CD14-positive monocyte (primary cell): ENCODE results near the gene MTA1. TPM values are rescaled to one million over a fixed set of nuclear protein-coding genes. Genes with fewer than 3 reads are reported as not detected.

Experiments
- DNase-seq, 3 donors: peaks; one replicate each; pipeline ENCODE4 v3.0.0-alpha.2; 2011 to 2022
- H2AFZ ChIP-seq: 2 replicates; pipeline ENCODE4 v1.6.0; 2012; ENCODE audit warnings: mild to moderate bottlenecking, low read depth, low read length, inconsistent platforms; ENCODE audit not compliant: insufficient read depth, poor library complexity, severe bottlenecking
- H3K27ac ChIP-seq, 2 donors: 1 replicate in 1 of 2; 2 replicates in 1 of 2; pipeline ENCODE4 v1.5.1; 2012 to 2013; ENCODE audit warnings: low read length in 2 of 2, control low read depth in 1 of 2, inconsistent platforms in 1 of 2, low read depth in 1 of 2, mild to moderate bottlenecking in 1 of 2
- H3K27me3 ChIP-seq, 2 donors: one replicate each; pipeline versions ENCODE4 v1.6.0 to v1.6.1; 2011 to 2013; ENCODE audit warnings: low read length in 2 of 2; ENCODE audit not compliant: control insufficient read depth in 2 of 2, insufficient read depth in 2 of 2
- H3K36me3 ChIP-seq, 2 donors: replicated peaks in 1 of 2; 1 replicate in 1 of 2; 2 replicates in 1 of 2; pipeline versions ENCODE4 v1.5.1 to v1.6.1; 2012 to 2013; ENCODE audit warnings: low read length in 2 of 2, control low read depth in 1 of 2, inconsistent platforms in 1 of 2, mild to moderate bottlenecking in 1 of 2; ENCODE audit not compliant: insufficient read depth in 2 of 2, control insufficient read depth in 1 of 2
- H3K4me1 ChIP-seq, 2 donors: 1 replicate in 1 of 2; 2 replicates in 1 of 2; pipeline versions ENCODE4 v1.5.1 to v1.6.1; 2012 to 2013; ENCODE audit warnings: low read length in 2 of 2, control low read depth in 1 of 2, inconsistent platforms in 1 of 2, mild to moderate bottlenecking in 1 of 2, moderate library complexity in 1 of 2; ENCODE audit not compliant: insufficient read depth in 2 of 2, control insufficient read depth in 1 of 2
- H3K4me2 ChIP-seq: replicated peaks from 2 replicates; pipeline ENCODE3; 2012; ENCODE audit warnings: low read length, moderate library complexity, mild to moderate bottlenecking; ENCODE audit not compliant: poor library complexity, severe bottlenecking; ENCODE audit errors: extremely low read depth
- H3K4me3 ChIP-seq, 3 experiments: fragments of 200-600 bp in 1 of 3; sonication (generic) in 1 of 3; replicated peaks in 1 of 3; 1 replicate in 2 of 3; 2 replicates in 1 of 3; pipeline ENCODE4 v1.5.1; 2011 to 2013; ENCODE audit warnings: low read length in 3 of 3, mild to moderate bottlenecking in 3 of 3, control low read depth in 2 of 3, low read depth in 2 of 3, inconsistent platforms in 1 of 3, moderate library complexity in 1 of 3
- H3K79me2 ChIP-seq: 2 replicates; pipeline ENCODE4 v1.6.0; 2012; ENCODE audit warnings: mild to moderate bottlenecking, control low read depth, inconsistent platforms, low read length, moderate library complexity; ENCODE audit not compliant: insufficient read depth
- H3K9ac ChIP-seq: 2 replicates; pipeline ENCODE4 v1.6.0; 2017; ENCODE audit warnings: low read length, mild to moderate bottlenecking; ENCODE audit not compliant: insufficient read depth, poor library complexity, severe bottlenecking
- H3K9me3 ChIP-seq, 2 donors: replicated peaks in 1 of 2; 1 replicate in 1 of 2; 2 replicates in 1 of 2; pipeline versions ENCODE4 v1.5.1 to v1.6.1; 2012 to 2013; ENCODE audit warnings: low read length in 2 of 2, control low read depth in 1 of 2; ENCODE audit not compliant: control insufficient read depth in 1 of 2, insufficient read depth in 1 of 2
- H4K20me1 ChIP-seq: 2 replicates; pipeline ENCODE4 v1.6.0; 2012; ENCODE audit warnings: mild to moderate bottlenecking, low read length, control low read depth, moderate library complexity; ENCODE audit not compliant: insufficient read depth
- H3K27ac Mint-ChIP-seq, 7 donors: one replicate each; pipeline ENCODE4 v1.8.0; 2020; ENCODE audit warnings: mild to moderate bottlenecking in 7 of 7, mixed read lengths in 7 of 7, moderate library complexity in 6 of 7, inconsistent platforms in 2 of 7
- H3K27me3 Mint-ChIP-seq, 3 donors: one replicate each; pipeline ENCODE4 v1.8.0; 2021 to 2022; ENCODE audit warnings: low read depth in 3 of 3, mild to moderate bottlenecking in 3 of 3, mixed read lengths in 3 of 3, moderate library complexity in 3 of 3, inconsistent platforms in 1 of 3
- H3K36me3 Mint-ChIP-seq, 2 donors: one replicate each; pipeline ENCODE4 v1.8.0; 2020; ENCODE audit warnings: mixed read lengths in 2 of 2, inconsistent platforms in 1 of 2, mild to moderate bottlenecking in 1 of 2
- H3K4me1 Mint-ChIP-seq: one replicate; pipeline ENCODE4 v1.8.0; 2020; ENCODE audit warnings: mild to moderate bottlenecking, mixed read lengths
- H3K4me3 Mint-ChIP-seq, 2 donors: one replicate each; pipeline ENCODE4 v1.8.0; 2020; ENCODE audit warnings: mild to moderate bottlenecking in 2 of 2, mixed read lengths in 2 of 2, moderate library complexity in 1 of 2
- H3K9me3 Mint-ChIP-seq, 7 donors: one replicate each; pipeline ENCODE4 v1.8.0; 2020 to 2022; ENCODE audit warnings: mixed read lengths in 7 of 7, mild to moderate bottlenecking in 6 of 7, moderate library complexity in 6 of 7, inconsistent platforms in 2 of 7
- WGBS: methylation state at CpG from one replicate; pipeline ENCODE4 v1.1.5; 2013; ENCODE audit warnings: missing lambda C conversion rate; ENCODE audit not compliant: insufficient coverage; 5-methylcytosine and 5-hydroxymethylcytosine counted together
- intact Hi-C, 2 donors: fragments of 100-400 bp; cut with micrococcal nuclease; formaldehyde crosslinking; loops; one replicate each; pipeline versions ENCODE4 v1.15.0 to v1.15.1; 2023
- polyA plus RNA-seq, 3 donors: library from polyadenylated mRNA; depleted of rRNA in 1 of 3; unstranded in 2 of 3; stranded (reverse) in 1 of 3; fragments of 300-500 nt in 2 of 3; fragments of >200 nt in 1 of 3; fragmentation: Illumina TruSeq in 2 of 3; gene quantifications; 1 replicate in 2 of 3; 2 replicates in 1 of 3; pipeline ENCODE4 v1.2.3, GENCODE V29; 2012 to 2021
- TF ChIP-seq, protein P1 (sequence below): fragments of 200-600 bp; IDR thresholded peaks from one replicate; pipeline ENCODE4 v1.8.0; 2022; ENCODE audit warnings: antibody characterized with exemption, mild to moderate bottlenecking

The MTA1 gene
- polyA plus RNA-seq, 3 donors: 0.91 to 102 (median 2.0) TPM

DNA sequence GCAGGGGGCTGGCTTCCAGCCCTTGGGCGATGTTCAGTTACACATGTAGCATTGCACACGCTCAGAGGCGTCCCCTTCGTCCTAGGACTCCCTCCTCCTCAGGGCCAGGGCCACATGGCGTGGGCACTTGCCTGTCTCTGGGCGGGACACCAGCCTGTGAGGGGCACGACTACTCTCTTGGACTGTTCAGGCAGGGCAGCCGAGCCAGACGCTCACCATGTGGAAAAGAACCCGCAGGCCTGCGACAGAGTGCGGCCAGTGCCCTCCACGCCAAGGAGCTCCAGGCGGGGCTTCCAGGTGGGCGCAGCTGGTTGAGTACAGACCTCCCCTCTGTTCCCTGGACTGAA lies 20.9 kb downstream of the MTA1 start:
- peaks cover 0 to 3% (median 0%) of the 10 kb centered on the region in 3 donors for H3K27me3 Mint-ChIP-seq
- no peak for DNase-seq
- peaks cover 28% of the 10 kb centered on the region for H3K79me2 ChIP-seq
- no peak overlapping the region for H3K27ac ChIP-seq
- no peaks in the 10 kb centered on the region for H3K4me1 ChIP-seq
- H3K36me3 ChIP-seq: peaks cover 16 to 50% of the 10 kb centered on the region in 2 donors
- H3K4me3 Mint-ChIP-seq: no peak overlapping the region
- TF ChIP-seq, protein P1, sequence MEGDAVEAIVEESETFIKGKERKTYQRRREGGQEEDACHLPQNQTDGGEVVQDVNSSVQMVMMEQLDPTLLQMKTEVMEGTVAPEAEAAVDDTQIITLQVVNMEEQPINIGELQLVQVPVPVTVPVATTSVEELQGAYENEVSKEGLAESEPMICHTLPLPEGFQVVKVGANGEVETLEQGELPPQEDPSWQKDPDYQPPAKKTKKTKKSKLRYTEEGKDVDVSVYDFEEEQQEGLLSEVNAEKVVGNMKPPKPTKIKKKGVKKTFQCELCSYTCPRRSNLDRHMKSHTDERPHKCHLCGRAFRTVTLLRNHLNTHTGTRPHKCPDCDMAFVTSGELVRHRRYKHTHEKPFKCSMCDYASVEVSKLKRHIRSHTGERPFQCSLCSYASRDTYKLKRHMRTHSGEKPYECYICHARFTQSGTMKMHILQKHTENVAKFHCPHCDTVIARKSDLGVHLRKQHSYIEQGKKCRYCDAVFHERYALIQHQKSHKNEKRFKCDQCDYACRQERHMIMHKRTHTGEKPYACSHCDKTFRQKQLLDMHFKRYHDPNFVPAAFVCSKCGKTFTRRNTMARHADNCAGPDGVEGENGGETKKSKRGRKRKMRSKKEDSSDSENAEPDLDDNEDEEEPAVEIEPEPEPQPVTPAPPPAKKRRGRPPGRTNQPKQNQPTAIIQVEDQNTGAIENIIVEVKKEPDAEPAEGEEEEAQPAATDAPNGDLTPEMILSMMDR: no peak
- intact Hi-C loops: loop anchor here in 1 of 2 donors (10.0 kb wide), 1 partner anchor 84 kb away; the partner anchor contains the start of gene TMEM121
- peaks cover 45% of the 10 kb centered on the region for H4K20me1 ChIP-seq
- H3K4me1 Mint-ChIP-seq: no peaks in the 10 kb centered on the region
- H3K4me3 ChIP-seq: no peak overlapping the region
- H3K9me3 Mint-ChIP-seq: no peaks in the 10 kb centered on the region
- 96% methylated on average over 15 of the region's 15 CpGs for WGBS
- no peak overlapping the region for H3K9ac ChIP-seq
- no peaks in the 10 kb centered on the region for H3K9me3 ChIP-seq
- peak overlapping the region in 1 of 7 donors; percentile 10 for H3K27ac Mint-ChIP-seq
- H2AFZ ChIP-seq: no peak overlapping the region
- no peak overlapping the region for H3K4me2 ChIP-seq
- H3K36me3 Mint-ChIP-seq: peaks cover 18 to 57% of the 10 kb centered on the region in 2 donors
- H3K27me3 ChIP-seq: no peaks in the 10 kb centered on the region

DNA sequence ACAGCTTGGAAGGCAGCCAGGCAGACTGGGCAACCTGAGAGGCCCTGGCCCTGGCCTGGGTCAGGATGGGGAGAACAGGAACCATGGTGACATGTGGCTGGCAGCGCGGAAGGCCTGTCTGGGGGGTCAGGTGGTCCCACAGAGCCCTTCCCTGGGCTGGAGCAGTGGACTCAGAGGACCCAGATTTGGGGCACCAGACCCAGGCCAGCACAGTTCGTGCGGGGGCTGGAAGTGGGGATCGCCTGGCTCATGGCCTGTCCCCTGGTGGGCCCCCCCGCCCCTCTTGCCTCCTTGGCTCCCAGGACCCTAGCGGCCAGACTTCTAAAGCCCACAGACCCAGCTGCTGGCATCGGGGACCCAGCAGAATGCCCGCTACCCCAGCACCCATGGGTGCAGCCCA lies 21.4 kb downstream of the MTA1 start:
- no peaks in the 10 kb centered on the region for H3K4me1 Mint-ChIP-seq
- H3K4me2 ChIP-seq: no peak overlapping the region
- H3K27ac ChIP-seq: no peak overlapping the region
- 100% methylated on average over 8 of the region's 9 CpGs for WGBS
- no peaks in the 10 kb centered on the region for H3K4me1 ChIP-seq
- peaks cover 25% of the 10 kb centered on the region for H3K79me2 ChIP-seq
- H3K4me3 ChIP-seq: no peak overlapping the region
- H3K27me3 Mint-ChIP-seq: peaks cover 0 to 3% (median 0%) of the 10 kb centered on the region in 3 donors
- TF ChIP-seq, protein P1: no peak
- no peak overlapping the region for H2AFZ ChIP-seq
- no peak overlapping the region for H3K27ac Mint-ChIP-seq
- peaks cover 16 to 50% of the 10 kb centered on the region in 2 donors for H3K36me3 ChIP-seq
- no peaks in the 10 kb centered on the region for H3K9me3 ChIP-seq
- no peak for DNase-seq
- H3K9me3 Mint-ChIP-seq: no peaks in the 10 kb centered on the region
- H3K4me3 Mint-ChIP-seq: no peak overlapping the region
- H3K9ac ChIP-seq: no peak overlapping the region
- peaks cover 16 to 62% of the 10 kb centered on the region in 2 donors for H3K36me3 Mint-ChIP-seq
- H3K27me3 ChIP-seq: no peaks in the 10 kb centered on the region
- H4K20me1 ChIP-seq: peaks cover 43% of the 10 kb centered on the region
- intact Hi-C loops: loop anchor here in 1 of 2 donors (10.0 kb wide), 1 partner anchor 84 kb away; the partner anchor contains the start of gene TMEM121
